Endothelial cell (in vitro differentiated cells): ENCODE results near the gene DDX51. TPM values are rescaled to one million over a fixed set of nuclear protein-coding genes. Genes with fewer than 3 reads are reported as not detected.

Experiments
- DNase-seq: peaks from one replicate; pipeline ENCODE4 v3.0.0; 2021; ENCODE audit warnings: low spot score
- H3K27ac Mint-ChIP-seq: one replicate; pipeline ENCODE4 v1.8.0; 2021; ENCODE audit warnings: mixed read lengths, inconsistent platforms; ENCODE audit not compliant: unreplicated experiment
- H3K27me3 Mint-ChIP-seq: one replicate; pipeline ENCODE4 v1.8.0; 2021; ENCODE audit warnings: mild to moderate bottlenecking, moderate library complexity, mixed read lengths, inconsistent platforms; ENCODE audit not compliant: unreplicated experiment
- H3K36me3 Mint-ChIP-seq: one replicate; pipeline ENCODE4 v1.8.0; 2021; ENCODE audit warnings: mild to moderate bottlenecking, low read depth, mixed read lengths, inconsistent platforms; ENCODE audit not compliant: unreplicated experiment
- H3K4me1 Mint-ChIP-seq: one replicate; pipeline ENCODE4 v1.8.0; 2021; ENCODE audit warnings: mild to moderate bottlenecking, mixed read lengths, inconsistent platforms; ENCODE audit not compliant: unreplicated experiment
- H3K4me3 Mint-ChIP-seq: one replicate; pipeline ENCODE4 v1.8.0; 2021; ENCODE audit warnings: mild to moderate bottlenecking, mixed read lengths, inconsistent platforms; ENCODE audit not compliant: unreplicated experiment
- H3K9me3 Mint-ChIP-seq: one replicate; pipeline ENCODE4 v1.8.0; 2021; ENCODE audit warnings: mixed read lengths, inconsistent platforms; ENCODE audit not compliant: unreplicated experiment
- total RNA-seq: library from RNA; stranded (reverse); fragmentation: NEBNext Ultra II Directional; extraction: Animal tissue kit (Norgen Biotek cat#: 25700); gene quantifications from one replicate; pipeline ENCODE4 v1.2.1, GENCODE V29; 2021; ENCODE audit not compliant: unreplicated experiment
- TF ChIP-seq, protein P1 (sequence below): fragments of 200-600 bp; sonication (generic); IDR thresholded peaks from one replicate; pipeline ENCODE4 v1.5.0; 2021; ENCODE audit warnings: antibody characterized with exemption; ENCODE audit not compliant: unreplicated experiment

DDX51 gene
- total RNA-seq, 1 donor from 2014 or later = 16.1 TPM

DNA sequence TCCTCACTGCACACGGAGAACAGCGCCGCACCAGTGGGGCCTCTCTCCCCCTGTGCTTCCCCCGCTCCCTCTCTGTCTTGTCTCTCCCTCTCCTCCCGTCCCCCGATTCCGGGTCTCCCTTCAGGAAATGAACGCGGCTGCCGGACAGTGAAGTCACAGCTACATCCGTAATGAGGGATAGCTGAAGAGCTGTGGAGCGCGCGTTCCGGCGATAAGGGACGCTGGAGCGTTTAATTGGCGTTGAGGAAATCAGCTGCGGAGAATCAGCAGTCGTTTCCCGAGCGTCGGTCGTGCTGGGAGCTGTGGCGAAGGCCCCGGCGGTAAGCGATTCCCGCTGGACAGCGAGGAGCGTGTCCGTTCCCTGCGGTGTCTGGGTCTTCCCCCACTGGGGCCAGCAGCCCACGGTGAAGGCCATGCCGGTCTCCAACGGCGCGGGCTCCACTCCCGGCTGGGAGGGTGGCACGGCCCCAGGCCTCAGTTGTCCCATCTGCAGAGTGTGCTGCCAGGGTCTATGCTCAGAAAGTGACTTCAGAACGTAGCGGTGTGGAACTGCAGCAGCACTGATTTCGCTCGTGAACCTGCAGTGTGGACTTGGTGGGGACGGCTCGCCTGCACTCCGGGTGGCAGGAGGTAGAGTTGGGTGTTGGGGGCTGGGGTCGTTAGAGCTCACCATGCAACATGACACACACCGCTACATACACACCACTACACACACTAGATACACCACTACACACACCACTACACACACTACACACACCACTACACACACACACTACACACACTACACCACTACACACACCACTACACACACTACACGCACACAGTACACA is 11.0 kb upstream of the DDX51 start:
- H3K27ac Mint-ChIP-seq = no peak overlapping the region
- no peaks in the 10 kb centered on the region for H3K9me3 Mint-ChIP-seq
- no peaks in the 10 kb centered on the region for H3K4me1 Mint-ChIP-seq
- H3K27me3 Mint-ChIP-seq = peaks cover 4% of the 10 kb centered on the region
- H3K4me3 Mint-ChIP-seq = no peak overlapping the region
- TF ChIP-seq, protein P1, sequence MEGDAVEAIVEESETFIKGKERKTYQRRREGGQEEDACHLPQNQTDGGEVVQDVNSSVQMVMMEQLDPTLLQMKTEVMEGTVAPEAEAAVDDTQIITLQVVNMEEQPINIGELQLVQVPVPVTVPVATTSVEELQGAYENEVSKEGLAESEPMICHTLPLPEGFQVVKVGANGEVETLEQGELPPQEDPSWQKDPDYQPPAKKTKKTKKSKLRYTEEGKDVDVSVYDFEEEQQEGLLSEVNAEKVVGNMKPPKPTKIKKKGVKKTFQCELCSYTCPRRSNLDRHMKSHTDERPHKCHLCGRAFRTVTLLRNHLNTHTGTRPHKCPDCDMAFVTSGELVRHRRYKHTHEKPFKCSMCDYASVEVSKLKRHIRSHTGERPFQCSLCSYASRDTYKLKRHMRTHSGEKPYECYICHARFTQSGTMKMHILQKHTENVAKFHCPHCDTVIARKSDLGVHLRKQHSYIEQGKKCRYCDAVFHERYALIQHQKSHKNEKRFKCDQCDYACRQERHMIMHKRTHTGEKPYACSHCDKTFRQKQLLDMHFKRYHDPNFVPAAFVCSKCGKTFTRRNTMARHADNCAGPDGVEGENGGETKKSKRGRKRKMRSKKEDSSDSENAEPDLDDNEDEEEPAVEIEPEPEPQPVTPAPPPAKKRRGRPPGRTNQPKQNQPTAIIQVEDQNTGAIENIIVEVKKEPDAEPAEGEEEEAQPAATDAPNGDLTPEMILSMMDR = no peak
- H3K36me3 Mint-ChIP-seq = peaks cover 3% of the 10 kb centered on the region
- DNase-seq = no peak

DNA sequence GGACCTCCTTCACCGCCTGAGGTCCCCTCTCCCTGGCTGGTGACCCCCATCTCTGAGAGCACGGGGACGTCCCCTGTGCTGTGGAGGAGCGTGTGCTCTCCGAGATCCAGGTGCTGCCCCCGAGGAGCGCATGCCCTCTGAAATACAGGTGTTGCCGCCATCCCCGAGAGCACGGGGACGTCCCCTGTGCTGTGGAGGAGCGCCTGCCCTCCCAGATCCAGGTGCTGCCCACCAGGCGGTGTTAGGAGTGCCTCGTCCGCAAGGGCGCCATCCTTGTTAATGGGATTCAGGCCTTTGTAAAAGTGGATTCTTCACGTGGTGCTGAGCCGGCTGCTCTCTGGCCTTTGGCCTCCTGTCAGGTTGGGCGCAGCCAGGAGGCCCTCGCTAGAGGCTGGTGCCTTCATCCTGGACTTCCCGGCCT is 10.2 kb upstream of the DDX51 start:
- H3K9me3 Mint-ChIP-seq = no peaks in the 10 kb centered on the region
- peaks cover 2% of the 10 kb centered on the region for H3K27me3 Mint-ChIP-seq
- no peak overlapping the region for H3K27ac Mint-ChIP-seq
- no peak overlapping the region for H3K4me3 Mint-ChIP-seq
- no peak for DNase-seq
- TF ChIP-seq, protein P1 = no peak
- no peaks in the 10 kb centered on the region for H3K36me3 Mint-ChIP-seq
- H3K4me1 Mint-ChIP-seq = no peaks in the 10 kb centered on the region

DNA sequence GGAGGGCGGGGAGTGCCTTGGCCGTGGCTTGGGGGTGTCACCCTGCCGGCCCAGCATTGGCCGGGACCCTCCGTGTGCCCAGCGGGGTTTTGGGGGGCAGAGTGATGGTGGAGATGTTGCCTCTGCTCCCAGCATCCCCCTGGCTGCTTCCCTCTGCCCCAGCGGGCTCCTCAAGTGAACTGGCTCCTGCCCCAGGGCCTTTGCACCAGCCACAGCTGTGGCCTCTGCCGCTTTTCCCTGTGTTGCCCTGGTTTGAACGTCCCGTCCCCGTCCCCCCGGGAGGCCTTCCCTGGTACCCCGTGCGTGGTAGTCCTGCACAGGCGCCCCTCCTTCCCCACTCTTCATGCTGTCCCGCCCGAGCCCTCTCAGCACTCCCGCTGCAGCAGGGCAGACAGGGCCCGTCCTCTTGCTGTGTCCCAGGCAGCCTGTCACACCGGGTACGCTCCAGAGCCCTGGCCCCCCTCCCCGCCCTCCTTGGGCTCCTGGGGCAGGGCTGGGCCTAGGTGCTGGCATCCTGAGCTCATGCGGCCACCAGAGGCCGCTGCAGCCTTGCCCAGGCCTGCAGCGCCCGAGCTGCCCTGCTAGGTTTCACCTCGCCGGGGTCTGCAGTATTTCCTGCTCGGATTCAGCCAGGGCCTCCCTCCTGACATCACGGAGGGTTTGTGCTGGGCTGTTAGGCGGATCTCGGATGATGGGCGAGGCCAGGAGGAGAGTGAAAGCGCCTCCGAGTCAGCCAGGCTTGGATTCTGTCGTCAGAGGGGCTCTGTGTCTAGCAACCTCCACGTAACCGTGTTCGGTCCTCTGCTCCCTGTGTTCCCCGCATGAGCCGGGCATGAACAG is 9.6 kb upstream of the DDX51 start:
- DNase-seq = peak; percentile 78
- TF ChIP-seq, protein P1 = peak; percentile 69
- H3K4me1 Mint-ChIP-seq = no peaks in the 10 kb centered on the region
- H3K27ac Mint-ChIP-seq = no peak overlapping the region
- H3K36me3 Mint-ChIP-seq = no peaks in the 10 kb centered on the region
- no peaks in the 10 kb centered on the region for H3K9me3 Mint-ChIP-seq
- H3K27me3 Mint-ChIP-seq = peaks cover 1% of the 10 kb centered on the region
- H3K4me3 Mint-ChIP-seq = no peak overlapping the region

DNA sequence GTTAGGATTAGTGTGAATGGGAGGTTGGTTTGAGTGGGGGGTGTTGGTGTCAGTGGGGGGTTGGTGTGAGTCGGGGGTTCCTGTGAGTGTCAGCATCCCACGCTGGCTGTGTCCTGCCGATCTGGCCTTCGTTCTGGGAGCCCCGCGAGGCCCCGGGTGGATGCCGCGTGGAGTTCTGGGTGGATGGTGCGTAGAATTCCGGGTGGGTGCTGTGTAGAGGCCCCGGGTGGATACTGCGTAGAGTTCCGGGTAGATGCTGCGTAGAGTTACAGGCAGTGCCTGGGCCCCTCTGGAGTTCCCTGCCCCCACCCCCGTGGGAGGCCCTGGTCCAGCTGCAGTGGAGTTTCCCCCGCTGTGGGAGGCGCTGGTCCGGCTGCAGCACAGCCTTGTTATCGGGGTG is 8.8 kb upstream of the DDX51 start:
- H3K27ac Mint-ChIP-seq = no peak overlapping the region
- DNase-seq = no peak
- TF ChIP-seq, protein P1 = no peak

More for the DNA sequence above, 8.8 kb upstream of the DDX51 start:
- Mint-ChIP-seq H3K27me3 (no peaks in the 10 kb centered on the region), H3K4me3 (no peak overlapping the region), H3K36me3 (no peaks in the 10 kb centered on the region), H3K4me1 (no peaks in the 10 kb centered on the region), H3K9me3 (no peaks in the 10 kb centered on the region)
